DND-41 (cell line): ENCODE results near the gene SFT2D2.

ENCODE experiments used
- ATAC-seq: fragments of 200-7000 bp; cut with Tn5 transposase; 3 replicates; pipeline ENCODE4 v1.9.1; 2021; ENCODE audit warnings: low read depth; ENCODE audit not compliant: insufficient read depth
- DNase-seq: peaks from one replicate; pipeline ENCODE4 v3.0.0-alpha.2; 2020
- H2AFZ ChIP-seq: 2 replicates; pipeline ENCODE4 v1.6.0; 2012; ENCODE audit warnings: low read depth, low read length
- H3K27ac ChIP-seq: 2 replicates; pipeline ENCODE4 v1.5.1; 2012; ENCODE audit warnings: low read length, inconsistent platforms
- H3K27me3 ChIP-seq: fragments of 200-600 bp; sonication (generic); 2 replicates; pipeline ENCODE4 v1.6.0; 2012; ENCODE audit warnings: low read length, mild to moderate bottlenecking, inconsistent platforms; ENCODE audit not compliant: insufficient read depth, poor library complexity
- H3K36me3 ChIP-seq: 2 replicates; pipeline ENCODE4 v1.5.1; 2012; ENCODE audit warnings: low read length, inconsistent platforms; ENCODE audit not compliant: insufficient read depth
- H3K4me1 ChIP-seq: 2 replicates; pipeline ENCODE4 v1.5.1; 2012; ENCODE audit warnings: mild to moderate bottlenecking, low read length; ENCODE audit not compliant: insufficient read depth
- H3K4me2 ChIP-seq: 2 replicates; pipeline ENCODE4 v1.6.0; 2012; ENCODE audit warnings: mild to moderate bottlenecking, moderate library complexity, low read length, inconsistent platforms; ENCODE audit not compliant: insufficient read depth
- H3K4me3 ChIP-seq, 2 experiments: fragments of 200-600 bp in 1 of 2; shearing (Covaris generic) in 1 of 2; 2 replicates each; pipeline ENCODE4 v1.5.1; 2012 to 2016; ENCODE audit warnings: inconsistent platforms in 2 of 2, low read length in 2 of 2, mild to moderate bottlenecking in 2 of 2, low read depth in 1 of 2, moderate library complexity in 1 of 2
- H3K79me2 ChIP-seq: 2 replicates; pipeline ENCODE4 v1.6.0; 2012; ENCODE audit warnings: low read length, inconsistent platforms; ENCODE audit not compliant: insufficient read depth
- H3K9ac ChIP-seq: 2 replicates; pipeline ENCODE4 v1.6.0; 2012; ENCODE audit warnings: low read depth, mild to moderate bottlenecking, inconsistent platforms, low read length, moderate library complexity
- H3K9me3 ChIP-seq: 2 replicates; pipeline ENCODE4 v1.5.1; 2012; ENCODE audit warnings: low read length, moderate library complexity, mild to moderate bottlenecking, inconsistent platforms; ENCODE audit not compliant: insufficient read depth, severe bottlenecking
- H4K20me1 ChIP-seq: 2 replicates; pipeline ENCODE4 v1.6.0; 2012; ENCODE audit warnings: low read length; ENCODE audit not compliant: insufficient read depth
- CTCF ChIP-seq: IDR thresholded peaks from 2 replicates; pipeline ENCODE4 v1.5.1; 2012; ENCODE audit warnings: borderline replicate concordance, low read length, moderate library complexity, mild to moderate bottlenecking; ENCODE audit not compliant: poor library complexity, severe bottlenecking; ENCODE audit errors: extremely low read depth
- EZH2 ChIP-seq: IDR thresholded peaks from 3 replicates; pipeline ENCODE4 v1.6.1; 2012; ENCODE audit warnings: borderline replicate concordance, low read depth, mild to moderate bottlenecking, moderate library complexity, low read length, inconsistent platforms; ENCODE audit not compliant: severe bottlenecking

SFT2D2 gene

GRCh38 chr1:168256164-168256563, 30.4 kb downstream of the SFT2D2 start:
- no peak overlapping the region for H2AFZ ChIP-seq
- no peak overlapping the region for H3K4me3 ChIP-seq
- ATAC-seq: no peak
- H3K9me3 ChIP-seq: peaks cover 17% of the 10 kb centered on the region
- TF ChIP-seq EZH2 (no peak), CTCF (no peak)
- no peaks in the 10 kb centered on the region for H3K4me1 ChIP-seq
- H4K20me1 ChIP-seq: no peaks in the 10 kb centered on the region
- no peak for DNase-seq
- H3K27me3 ChIP-seq: no peaks in the 10 kb centered on the region
- H3K9ac ChIP-seq: no peak overlapping the region
- H3K36me3 ChIP-seq: peaks cover 23% of the 10 kb centered on the region; the same call in 1 of the 2 replicates
- no peaks in the 10 kb centered on the region; the same call in 1 of the 2 replicates for H3K79me2 ChIP-seq
- no peak overlapping the region for H3K27ac ChIP-seq
- no peak overlapping the region for H3K4me2 ChIP-seq

- ATAC-seq (no peak), DNase-seq (no peak)
- no peaks in the 10 kb centered on the region for H3K27me3 ChIP-seq
- peaks cover 17% of the 10 kb centered on the region for H3K9me3 ChIP-seq
- TF ChIP-seq EZH2 (no peak), CTCF (no peak)
- H2AFZ ChIP-seq: no peak overlapping the region
- H3K27ac ChIP-seq: no peak overlapping the region
- H3K4me1 ChIP-seq: no peaks in the 10 kb centered on the region
- H4K20me1 ChIP-seq: no peaks in the 10 kb centered on the region
- H3K4me3 ChIP-seq: no peak overlapping the region
- H3K36me3 ChIP-seq: peaks cover 16% of the 10 kb centered on the region; the same call in 1 of the 2 replicates
- H3K9ac ChIP-seq: no peak overlapping the region
- H3K4me2 ChIP-seq: no peak overlapping the region
- no peaks in the 10 kb centered on the region for H3K79me2 ChIP-seq
Observed at GRCh38 chr1:168257397-168257796, 31.6 kb downstream of the SFT2D2 start.

- Histone ChIP-seq H3K4me2 (no peak overlapping the region), H2AFZ (no peak overlapping the region), H3K9me3 (peaks cover 29% of the 10 kb centered on the region), H4K20me1 (no peaks in the 10 kb centered on the region), H3K36me3 (peaks cover 23% of the 10 kb centered on the region), H3K4me1 (no peaks in the 10 kb centered on the region), H3K4me3 (no peak overlapping the region), H3K79me2 (no peaks in the 10 kb centered on the region), H3K9ac (no peak overlapping the region), H3K27ac (no peak overlapping the region), H3K27me3 (no peaks in the 10 kb centered on the region)
- DNase-seq: no peak
- TF ChIP-seq EZH2 (no peak), CTCF (no peak)
- no peak for ATAC-seq
Observed at GRCh38 chr1:168259567-168259966, 33.8 kb downstream of the SFT2D2 start.

- Histone ChIP-seq H3K4me2 (no peak overlapping the region), H3K4me3 (no peak overlapping the region), H3K36me3 (peaks cover 22% of the 10 kb centered on the region), H3K9ac (no peak overlapping the region), H3K27ac (no peak overlapping the region), H3K27me3 (no peaks in the 10 kb centered on the region), H3K9me3 (peaks cover 22% of the 10 kb centered on the region), H4K20me1 (no peaks in the 10 kb centered on the region), H2AFZ (no peak overlapping the region), H3K79me2 (no peaks in the 10 kb centered on the region), H3K4me1 (no peaks in the 10 kb centered on the region)
- no peak for ATAC-seq
- TF ChIP-seq EZH2 (no peak), CTCF (no peak)
- no peak for DNase-seq
Observed at GRCh38 chr1:168260393-168260792, 34.6 kb downstream of the SFT2D2 start.
